ENCODE data around the gene MCM3AP.
"Not testable (repeated sequence)": the region's sequence is repeated elsewhere in the genome, so short reads cannot be mapped to it uniquely, and the experiment has no call there.

MCM3AP gene

DNA sequence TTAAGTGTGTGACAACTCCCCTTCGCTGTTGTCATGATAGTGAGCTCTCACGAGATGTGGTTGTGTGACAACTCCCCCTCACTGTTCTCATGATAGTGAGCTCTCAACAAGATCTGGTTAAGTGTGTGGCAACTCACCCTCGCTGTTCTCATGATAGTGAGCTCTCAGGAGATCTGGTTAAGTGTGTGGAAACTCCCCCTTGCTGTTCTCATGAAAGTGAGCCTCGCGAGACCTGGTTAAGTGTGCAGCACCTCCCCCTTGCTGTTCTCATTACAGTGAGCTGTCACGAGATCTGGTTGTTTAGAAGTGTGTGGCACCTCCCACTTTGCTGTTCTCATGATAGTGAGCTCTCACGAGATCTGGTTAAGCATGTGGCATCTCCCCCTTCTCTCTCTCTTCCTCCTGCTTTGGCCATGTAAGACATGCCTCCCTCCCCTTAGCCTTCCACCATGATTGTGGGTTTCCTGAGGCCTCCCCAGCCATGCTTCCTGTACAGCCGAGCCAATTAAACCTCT lies 31.7 kb downstream of the MCM3AP start:
- H3K36me3 Mint-ChIP-seq (ENCODE audit: insufficient read depth), result peaks cover 82% of the 10 kb centered on the region
- H3K4me1 Mint-ChIP-seq (ENCODE audit: low read depth in 2 of 2), result peaks cover 19 to 32% of the 10 kb centered on the region in 2 donors
- H3K9me3 Mint-ChIP-seq, result no peaks in the 10 kb centered on the region
- peak; percentile 93 for ATAC-seq (replicated peaks)
- H3K4me3 Mint-ChIP-seq, result peak overlapping the region; percentile 11 to 45
- H3K27ac Mint-ChIP-seq, result peak overlapping the region; percentile 88
- H3K27me3 Mint-ChIP-seq, result no peaks in the 10 kb centered on the region
- DNase-seq, result peak; percentile 26 to 32 (median 28)

DNA sequence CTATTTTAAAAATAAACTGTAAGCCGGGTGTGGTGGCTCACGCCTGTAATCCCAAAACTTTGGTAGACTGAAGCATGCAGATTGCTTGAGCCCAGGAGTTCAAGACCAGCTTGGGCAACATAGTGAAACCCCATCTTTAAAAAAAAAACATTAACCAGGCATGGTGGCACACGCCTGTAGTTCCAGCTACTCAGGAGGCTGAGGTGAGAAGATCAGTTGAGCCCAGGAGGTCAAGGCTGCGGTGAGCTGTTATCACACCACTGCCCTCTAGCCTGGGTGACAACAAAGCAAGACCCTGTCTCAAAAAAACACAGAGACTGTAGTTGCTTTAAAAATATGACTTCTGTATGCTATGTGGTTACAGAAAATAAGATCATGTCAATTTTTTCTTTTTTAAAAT lies 32.6 kb downstream of the MCM3AP start:
- no peak for ATAC-seq (replicated peaks)
- no peaks in the 10 kb centered on the region for H3K27me3 Mint-ChIP-seq
- H3K36me3 Mint-ChIP-seq (ENCODE audit: insufficient read depth), result peaks cover 79% of the 10 kb centered on the region
- H3K4me3 Mint-ChIP-seq, result no peak overlapping the region
- no peaks in the 10 kb centered on the region for H3K9me3 Mint-ChIP-seq
- peaks cover 19 to 36% of the 10 kb centered on the region in 2 donors for H3K4me1 Mint-ChIP-seq (ENCODE audit: low read depth in 2 of 2)
- peak overlapping the region; percentile 88 for H3K27ac Mint-ChIP-seq
- no peak for DNase-seq

DNA sequence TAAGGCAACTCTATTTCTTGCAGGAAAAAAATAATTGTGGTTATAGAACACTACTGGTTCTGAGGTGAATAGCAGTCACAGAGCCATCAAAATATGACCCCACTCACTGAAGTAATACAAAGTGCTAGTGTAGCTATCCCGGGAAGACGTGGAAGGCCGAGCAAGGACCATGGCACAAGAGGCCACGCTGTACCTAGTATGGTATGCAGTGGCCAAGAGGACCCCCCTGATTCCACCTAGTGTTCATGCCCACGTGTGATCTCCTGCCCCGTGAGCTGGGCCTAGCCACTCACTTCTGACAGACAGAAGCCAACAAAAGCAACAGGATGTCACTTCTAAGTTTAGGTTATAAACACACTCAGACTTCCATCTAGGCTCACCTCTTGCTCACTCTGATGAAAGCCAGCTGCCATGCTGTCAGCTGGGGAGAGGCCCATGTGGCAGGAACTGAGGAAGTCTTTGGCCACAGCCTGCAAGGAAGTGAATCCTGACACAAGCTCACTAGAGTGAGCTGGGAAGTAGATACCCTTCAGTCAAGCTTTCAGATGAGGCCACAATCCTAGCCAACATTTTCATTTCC lies 35.2 kb downstream of the MCM3AP start:
- Mint-ChIP-seq H3K27me3 (no peaks in the 10 kb centered on the region), H3K36me3 (ENCODE audit: insufficient read depth) (peaks cover 75% of the 10 kb centered on the region), H3K27ac (peak overlapping the region; percentile 75 to 80), H3K4me3 (no peak overlapping the region), H3K4me1 (ENCODE audit: low read depth in 2 of 2) (peaks cover 19 to 49% of the 10 kb centered on the region in 2 donors), H3K9me3 (no peaks in the 10 kb centered on the region)
- DNase-seq (no peak), ATAC-seq (replicated peaks) (no peak)

DNA sequence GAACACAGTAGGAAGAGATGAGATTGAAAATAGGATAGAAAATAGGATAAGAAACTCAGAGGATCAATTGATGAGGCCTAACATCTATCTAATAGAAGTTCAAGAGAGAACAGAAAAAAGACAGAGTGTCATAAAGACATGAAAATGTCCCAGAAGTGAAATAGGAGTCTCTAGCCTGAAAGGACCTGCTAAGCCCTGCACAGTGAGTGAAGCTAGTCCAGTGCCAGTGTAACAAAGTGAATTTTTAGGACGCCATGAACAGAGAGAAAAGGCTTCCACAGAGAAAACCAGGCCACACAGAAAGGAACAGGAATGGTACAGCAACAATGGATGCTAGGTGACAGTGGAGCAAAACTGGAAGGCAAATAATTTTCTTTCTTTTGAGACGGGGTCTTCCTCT lies 36.6 kb downstream of the MCM3AP start:
- peak overlapping the region; percentile 12 to 39 for H3K27ac Mint-ChIP-seq
- peaks cover 12 to 36% of the 10 kb centered on the region in 2 donors for H3K4me1 Mint-ChIP-seq (ENCODE audit: low read depth in 2 of 2)
- H3K9me3 Mint-ChIP-seq, result no peaks in the 10 kb centered on the region
- no peak for DNase-seq
- H3K4me3 Mint-ChIP-seq, result no peak overlapping the region
- peaks cover 67% of the 10 kb centered on the region for H3K36me3 Mint-ChIP-seq (ENCODE audit: insufficient read depth)
- no peak for ATAC-seq (replicated peaks)
- H3K27me3 Mint-ChIP-seq, result no peaks in the 10 kb centered on the region

DNA sequence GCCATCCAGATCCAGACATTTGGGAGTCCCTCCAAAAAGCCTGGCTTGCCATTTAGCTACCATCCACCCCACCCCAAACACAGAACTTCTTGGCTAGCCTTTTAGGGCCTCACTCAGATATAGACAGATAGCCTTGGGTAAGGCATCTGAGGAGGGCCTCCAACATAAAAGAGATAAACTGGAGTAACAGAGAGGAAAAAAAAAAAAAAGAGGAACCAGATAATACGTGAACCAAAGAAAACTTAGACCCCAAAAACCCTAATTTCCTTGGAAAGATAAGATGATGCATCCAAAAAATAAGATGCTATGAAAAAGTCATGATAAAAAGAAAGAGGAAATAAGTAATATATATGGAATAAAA lies 37.0 kb downstream of the MCM3AP start:
- no peak overlapping the region for H3K4me3 Mint-ChIP-seq
- H3K36me3 Mint-ChIP-seq (ENCODE audit: insufficient read depth), result peaks cover 64% of the 10 kb centered on the region
- no peaks in the 10 kb centered on the region for H3K9me3 Mint-ChIP-seq
- H3K4me1 Mint-ChIP-seq (ENCODE audit: low read depth in 2 of 2), result peaks cover 8 to 32% of the 10 kb centered on the region in 2 donors
- H3K27me3 Mint-ChIP-seq, result no peaks in the 10 kb centered on the region
- ATAC-seq (replicated peaks) (no peak), DNase-seq (no peak)
- H3K27ac Mint-ChIP-seq, result peak overlapping the region; percentile 12 to 39

DNA sequence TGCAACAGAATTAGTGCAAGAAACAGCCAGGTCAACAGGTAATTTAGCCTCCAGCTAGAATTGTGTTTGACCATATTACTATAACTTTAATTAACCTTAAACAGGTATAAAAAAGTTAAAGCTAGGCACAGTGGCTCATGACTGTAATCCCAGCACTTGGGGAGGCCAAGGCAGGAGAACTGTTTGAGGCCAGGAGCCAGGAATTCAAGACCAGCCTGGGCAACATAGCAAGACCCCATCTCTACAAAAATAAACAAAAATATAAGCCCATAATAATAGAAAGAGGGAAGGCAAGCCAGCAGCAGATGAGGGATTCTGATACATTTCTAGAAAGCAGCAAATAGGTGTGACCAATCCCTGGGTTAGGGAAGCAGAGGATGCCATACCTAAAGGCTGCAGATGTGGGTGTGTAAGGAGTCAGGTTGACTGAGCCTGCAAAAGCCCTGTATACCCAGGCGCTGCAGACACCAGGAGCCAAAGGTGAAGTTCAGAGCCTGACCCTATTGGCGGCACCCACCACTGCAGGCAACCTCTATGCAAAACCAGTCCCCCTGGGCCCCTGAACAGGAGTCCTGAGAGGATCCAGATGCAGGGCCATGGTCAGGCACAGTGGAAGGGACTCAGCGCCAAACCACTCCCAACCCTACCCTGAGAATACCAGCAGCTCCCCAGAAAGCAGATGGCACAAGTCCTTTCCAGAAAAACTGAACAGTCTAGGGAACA lies 37.6 kb downstream of the MCM3AP start:
- ATAC-seq (replicated peaks) (no peak), DNase-seq (no peak)
- Mint-ChIP-seq H3K4me3 (no peak overlapping the region), H3K27me3 (no peaks in the 10 kb centered on the region), H3K27ac (peak overlapping the region in 1 of 2 donors; percentile 12), H3K9me3 (no peaks in the 10 kb centered on the region), H3K4me1 (ENCODE audit: low read depth in 2 of 2) (peaks cover 6 to 32% of the 10 kb centered on the region in 2 donors), H3K36me3 (ENCODE audit: insufficient read depth) (peaks cover 68% of the 10 kb centered on the region)

GRCh38 chr21:46246345-46246744 lies 39.1 kb downstream of the MCM3AP start:
- no peak overlapping the region for H3K4me3 Mint-ChIP-seq
- DNase-seq (no peak), ATAC-seq (replicated peaks) (no peak)
- no peaks in the 10 kb centered on the region for H3K27me3 Mint-ChIP-seq
- H3K9me3 Mint-ChIP-seq, result no peaks in the 10 kb centered on the region
- peaks cover 6 to 32% of the 10 kb centered on the region in 2 donors for H3K4me1 Mint-ChIP-seq (ENCODE audit: low read depth in 2 of 2)
- no peak overlapping the region for H3K27ac Mint-ChIP-seq
- H3K36me3 Mint-ChIP-seq (ENCODE audit: insufficient read depth), result peaks cover 69% of the 10 kb centered on the region

DNA sequence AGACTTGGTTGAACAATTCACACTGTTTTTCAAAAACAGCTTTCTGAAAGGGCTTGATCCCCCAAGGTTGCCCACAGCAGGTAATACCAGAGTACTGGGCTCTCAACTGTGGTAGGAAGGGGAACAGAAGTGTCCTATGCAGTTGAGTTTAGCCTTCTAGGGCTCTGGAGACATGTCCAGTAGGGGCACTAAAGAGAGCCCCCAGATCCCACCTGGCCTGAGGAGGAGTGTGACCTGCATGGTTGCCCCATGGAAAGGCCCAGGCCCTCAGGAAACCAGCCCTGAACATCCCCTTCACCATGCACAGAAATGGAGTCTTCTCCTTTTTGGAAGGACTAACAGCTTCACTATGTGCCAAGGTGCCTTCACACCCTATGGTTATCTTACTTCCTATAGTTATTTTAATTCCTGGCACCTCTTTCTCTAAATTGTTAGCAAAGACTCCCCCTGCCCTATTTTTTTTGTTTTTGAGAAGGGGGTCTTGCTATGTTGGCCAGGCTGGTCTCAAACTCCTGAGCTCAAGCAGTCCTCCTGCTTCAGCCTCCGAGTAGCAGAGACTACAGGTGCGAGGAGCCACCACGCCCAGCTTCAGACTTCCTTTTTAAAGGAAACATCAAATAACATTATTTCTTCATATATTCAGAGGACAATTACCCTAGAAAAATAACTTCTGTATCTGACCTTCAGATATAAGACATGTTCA lies 40.0 kb downstream of the MCM3AP start:
- no peak overlapping the region for H3K4me3 Mint-ChIP-seq

GRCh38 chr21:46244602-46245001 lies 40.8 kb downstream of the MCM3AP start:
- H3K27ac Mint-ChIP-seq, result no peak overlapping the region
- H3K9me3 Mint-ChIP-seq, result no peaks in the 10 kb centered on the region

More for the DNA sequence above, 40.0 kb downstream of the MCM3AP start:
- DNase-seq (no peak), ATAC-seq (replicated peaks) (no peak)
- H3K27ac Mint-ChIP-seq, result no peak overlapping the region
- peaks cover 7 to 26% of the 10 kb centered on the region in 2 donors for H3K4me1 Mint-ChIP-seq (ENCODE audit: low read depth in 2 of 2)
- peaks cover 64% of the 10 kb centered on the region for H3K36me3 Mint-ChIP-seq (ENCODE audit: insufficient read depth)
- no peaks in the 10 kb centered on the region for H3K9me3 Mint-ChIP-seq
- H3K27me3 Mint-ChIP-seq, result no peaks in the 10 kb centered on the region

DNA sequence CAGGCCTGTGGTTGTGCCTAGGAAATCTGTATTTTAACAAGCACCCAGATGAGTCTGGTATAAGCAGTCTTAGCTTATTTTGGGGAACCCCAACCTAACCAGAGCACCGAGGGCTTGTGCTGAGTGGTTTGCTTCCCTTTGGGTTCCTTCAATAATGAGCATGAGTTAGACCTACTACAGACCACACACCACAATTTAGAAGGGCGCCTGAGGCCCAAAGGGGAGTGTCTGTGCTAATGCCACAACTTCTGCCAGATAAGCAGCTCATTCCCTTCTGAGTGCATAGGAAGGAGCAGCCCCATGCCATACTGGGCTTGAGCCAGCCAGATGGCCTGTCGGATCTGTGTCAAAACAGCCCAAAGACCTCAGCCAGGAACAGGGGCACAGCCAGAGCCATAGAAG lies 41.5 kb downstream of the MCM3AP start:
- Mint-ChIP-seq H3K9me3 (no peaks in the 10 kb centered on the region), H3K4me3 (no peak overlapping the region), H3K36me3 (ENCODE audit: insufficient read depth) (peaks cover 63% of the 10 kb centered on the region), H3K4me1 (ENCODE audit: low read depth in 2 of 2) (peaks cover 3 to 26% of the 10 kb centered on the region in 2 donors), H3K27ac (no peak overlapping the region), H3K27me3 (no peaks in the 10 kb centered on the region)
- ATAC-seq (replicated peaks), result no peak
- DNase-seq, result no peak

More at GRCh38 chr21:46244602-46245001, 40.8 kb downstream of the MCM3AP start:
- no peak for ATAC-seq (replicated peaks)
- DNase-seq, result no peak
- Mint-ChIP-seq H3K4me1 (ENCODE audit: low read depth in 2 of 2) (peaks cover 3 to 25% of the 10 kb centered on the region in 2 donors), H3K4me3 (no peak overlapping the region), H3K27me3 (no peaks in the 10 kb centered on the region), H3K36me3 (ENCODE audit: insufficient read depth) (peaks cover 64% of the 10 kb centered on the region)

DNA sequence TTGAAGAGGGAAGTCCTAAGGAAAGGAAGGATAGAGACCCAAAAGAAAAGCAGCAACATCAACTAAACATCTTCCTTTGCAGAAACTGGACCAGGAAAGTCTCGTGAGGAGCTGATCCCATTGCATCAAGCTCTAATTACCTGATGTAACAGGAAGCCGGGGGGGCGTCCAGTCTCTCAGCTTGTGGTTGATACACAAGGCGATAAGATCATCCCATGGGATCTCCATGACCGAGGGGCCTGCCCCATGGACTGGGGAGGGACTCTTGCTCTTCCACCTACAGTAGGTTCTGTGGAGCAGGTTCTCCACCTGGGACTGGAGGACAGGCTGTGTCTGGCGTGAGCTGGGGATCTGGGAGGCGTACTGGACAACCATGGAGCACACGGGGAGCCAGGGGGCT lies 42.1 kb downstream of the MCM3AP start:
- no peaks in the 10 kb centered on the region for H3K27me3 Mint-ChIP-seq
- peaks cover 59% of the 10 kb centered on the region for H3K36me3 Mint-ChIP-seq (ENCODE audit: insufficient read depth)
- peaks cover 7 to 20% of the 10 kb centered on the region in 2 donors for H3K4me1 Mint-ChIP-seq (ENCODE audit: low read depth in 2 of 2)
- H3K9me3 Mint-ChIP-seq, result no peaks in the 10 kb centered on the region
- peak overlapping the region; percentile 42 to 71 for H3K27ac Mint-ChIP-seq
- no peak overlapping the region for H3K4me3 Mint-ChIP-seq
- ATAC-seq (replicated peaks) (no peak), DNase-seq (no peak)

- peaks cover 58% of the 10 kb centered on the region for H3K36me3 Mint-ChIP-seq (ENCODE audit: insufficient read depth)
- H3K9me3 Mint-ChIP-seq; H3K27me3 Mint-ChIP-seq; DNase-seq; H3K4me3 Mint-ChIP-seq; ATAC-seq (replicated peaks): not testable (repeated sequence)
- H3K4me1 Mint-ChIP-seq (ENCODE audit: low read depth in 2 of 2), result peaks cover 7 to 15% of the 10 kb centered on the region in 2 donors
- H3K27ac Mint-ChIP-seq, result peak overlapping the region in 1 of 2 donors; percentile 9
Measured at GRCh38 chr21:46241577-46241976, 43.8 kb downstream of the MCM3AP start.

DNA sequence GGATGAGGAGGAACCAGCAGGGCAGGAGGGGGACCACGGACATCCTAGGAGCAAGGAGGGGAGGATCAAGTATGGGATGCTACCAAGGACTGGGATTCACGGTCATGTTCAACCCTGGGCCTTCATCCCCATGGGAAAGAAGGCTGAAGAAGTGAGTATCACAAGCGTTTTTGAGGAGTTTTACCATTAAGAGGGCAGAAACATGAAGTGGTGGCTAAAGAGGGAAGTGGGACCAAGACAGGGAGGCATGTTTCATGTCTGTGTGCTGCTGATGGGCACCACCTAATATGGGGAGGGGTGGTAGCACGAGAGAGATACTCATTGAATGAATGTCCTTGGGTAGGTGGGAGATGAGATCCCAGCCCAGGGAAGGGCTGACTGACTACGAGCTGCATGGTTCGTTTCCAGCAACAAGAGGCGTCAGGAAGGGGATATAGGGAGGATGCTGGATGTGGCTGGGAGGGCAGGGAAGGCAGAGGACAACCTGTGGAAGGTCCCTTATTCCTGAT lies 45.5 kb downstream of the MCM3AP start:
- Mint-ChIP-seq H3K27ac (peak overlapping the region; percentile 18 to 38), H3K36me3 (ENCODE audit: insufficient read depth) (peaks cover 56% of the 10 kb centered on the region)

More for the DNA sequence above, 45.5 kb downstream of the MCM3AP start:
- DNase-seq, result no peak
- ATAC-seq (replicated peaks), result no peak
- H3K27me3 Mint-ChIP-seq, result no peaks in the 10 kb centered on the region
- no peaks in the 10 kb centered on the region for H3K9me3 Mint-ChIP-seq
- peaks cover 7 to 8% of the 10 kb centered on the region in 2 donors for H3K4me1 Mint-ChIP-seq (ENCODE audit: low read depth in 2 of 2)
- H3K4me3 Mint-ChIP-seq, result no peak overlapping the region
